Measurements from ENCODE around the gene ARHGEF7. TPM values are rescaled to one million over a fixed set of nuclear protein-coding genes. Genes with fewer than 3 reads are reported as not detected.

Gene ARHGEF7
- total RNA-seq, 2 experiments from 2014 or later = 39.5 to 51.3 TPM

DNA sequence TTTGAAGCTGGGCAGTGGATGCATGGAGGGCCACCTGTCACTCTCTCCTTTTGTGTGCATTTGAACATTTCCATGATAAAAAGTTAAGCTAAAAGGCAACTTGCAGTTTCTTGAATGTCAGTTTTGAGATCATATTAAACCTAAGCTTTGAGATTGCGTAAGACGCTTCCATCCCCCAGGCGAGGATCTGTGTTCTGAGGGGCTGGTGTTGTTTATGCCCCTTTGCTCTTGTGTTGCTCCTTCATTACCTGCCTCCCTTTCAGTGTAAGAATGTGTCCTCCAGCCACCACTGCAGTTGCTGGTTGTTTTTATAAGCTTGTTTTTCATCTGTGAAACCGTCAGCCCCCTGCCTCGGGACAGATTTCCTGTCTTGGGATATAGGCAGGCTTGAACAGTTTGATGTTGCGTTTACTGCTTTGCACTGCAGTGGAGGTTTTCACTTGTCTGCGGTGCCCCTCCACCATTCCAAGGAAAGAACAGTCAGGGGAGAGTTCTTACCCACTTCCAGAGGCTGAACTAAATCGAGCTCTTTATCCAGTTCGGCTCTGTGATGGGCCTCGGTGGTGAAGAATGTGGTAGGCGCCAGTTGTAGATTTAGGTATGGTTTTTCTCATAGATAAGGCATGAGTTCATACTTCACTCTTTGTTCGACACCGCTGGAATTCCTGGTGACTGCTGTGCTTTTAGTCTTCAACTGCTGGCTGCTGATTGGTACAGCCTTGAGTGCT lies 96.8 kb downstream of the ARHGEF7 start:
- Histone ChIP-seq H3K4me3 (ENCODE audit: low read depth, low read length, poor library complexity, severe bottlenecking) (no peak overlapping the region), H2AFZ (ENCODE audit: low read length) (no peak overlapping the region), H3K4me2 (ENCODE audit: low read length) (no peak overlapping the region), H3K27ac (ENCODE audit: low read depth, low read length, poor library complexity, severe bottlenecking) (no peak overlapping the region), H3K9me2 (ENCODE audit: insufficient read depth, low read length) (no peaks in the 10 kb centered on the region), H4K20me1 (ENCODE audit: insufficient read depth, low read length) (peaks cover 10% of the 10 kb centered on the region), H3K36me3 (ENCODE audit: insufficient read depth, low read length) (peaks cover 65% of the 10 kb centered on the region), H3K9me3 (ENCODE audit: low read length) (no peaks in the 10 kb centered on the region), H3K4me1 (ENCODE audit: insufficient read depth, low read length, poor library complexity, severe bottlenecking) (peaks cover 39% of the 10 kb centered on the region), H3K79me2 (ENCODE audit: insufficient read depth, low read depth, low read length) (peaks cover 95% of the 10 kb centered on the region)
- intact Hi-C loops (cut with micrococcal nuclease; ENCODE audit: unreplicated experiment) = no loop called here
- BruUV-seq (replicated peaks) = no TSS peak
- DNase-seq (ENCODE audit: low spot score) = no peak
- ChIA-PET CTCF (ENCODE audit: unreplicated experiment) (no interaction called here), POLR2A (interaction anchor here (0.7 to 1.6 kb wide), 3 partner anchors 8 to 54 kb away, joined by 3 to 5 read pairs (median 4); no protein-coding TSS in a partner anchor)
- TF ChIP-seq, protein P1, sequence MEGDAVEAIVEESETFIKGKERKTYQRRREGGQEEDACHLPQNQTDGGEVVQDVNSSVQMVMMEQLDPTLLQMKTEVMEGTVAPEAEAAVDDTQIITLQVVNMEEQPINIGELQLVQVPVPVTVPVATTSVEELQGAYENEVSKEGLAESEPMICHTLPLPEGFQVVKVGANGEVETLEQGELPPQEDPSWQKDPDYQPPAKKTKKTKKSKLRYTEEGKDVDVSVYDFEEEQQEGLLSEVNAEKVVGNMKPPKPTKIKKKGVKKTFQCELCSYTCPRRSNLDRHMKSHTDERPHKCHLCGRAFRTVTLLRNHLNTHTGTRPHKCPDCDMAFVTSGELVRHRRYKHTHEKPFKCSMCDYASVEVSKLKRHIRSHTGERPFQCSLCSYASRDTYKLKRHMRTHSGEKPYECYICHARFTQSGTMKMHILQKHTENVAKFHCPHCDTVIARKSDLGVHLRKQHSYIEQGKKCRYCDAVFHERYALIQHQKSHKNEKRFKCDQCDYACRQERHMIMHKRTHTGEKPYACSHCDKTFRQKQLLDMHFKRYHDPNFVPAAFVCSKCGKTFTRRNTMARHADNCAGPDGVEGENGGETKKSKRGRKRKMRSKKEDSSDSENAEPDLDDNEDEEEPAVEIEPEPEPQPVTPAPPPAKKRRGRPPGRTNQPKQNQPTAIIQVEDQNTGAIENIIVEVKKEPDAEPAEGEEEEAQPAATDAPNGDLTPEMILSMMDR (conservative IDR thresholded peaks at IDR 0.05; ENCODE audit: low read length) = no peak
- no peak for TF ChIP-seq EZH2phosphoT487 (IDR thresholded peaks at IDR 0.05; ENCODE audit: borderline replicate concordance, low read depth, low read length)

DNA sequence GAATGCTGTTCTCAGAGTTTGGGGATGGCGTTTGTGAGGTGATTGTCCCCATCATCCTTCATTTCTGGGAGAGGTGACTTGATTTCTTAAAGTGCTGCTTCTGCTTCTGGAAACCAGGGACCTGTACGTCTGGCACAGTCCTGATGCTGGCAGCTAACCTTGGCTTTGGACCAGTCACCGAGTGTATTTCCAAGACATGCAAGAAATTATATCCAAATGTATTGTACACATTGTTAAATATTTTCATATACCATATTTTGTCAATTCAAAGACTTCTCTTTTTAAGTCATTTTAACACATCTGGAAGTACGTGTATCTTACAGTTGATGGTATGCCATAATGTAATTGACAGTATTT lies 97.4 kb downstream of the ARHGEF7 start:
- TF ChIP-seq, protein P1 (conservative IDR thresholded peaks at IDR 0.05; ENCODE audit: low read length) = no peak
- no peak for TF ChIP-seq EZH2phosphoT487 (IDR thresholded peaks at IDR 0.05; ENCODE audit: borderline replicate concordance, low read depth, low read length)
- H3K4me1 ChIP-seq (ENCODE audit: insufficient read depth, low read length, poor library complexity, severe bottlenecking) = peaks cover 34% of the 10 kb centered on the region
- intact Hi-C loops (cut with micrococcal nuclease; ENCODE audit: unreplicated experiment) = no loop called here
- ChIA-PET CTCF (ENCODE audit: unreplicated experiment) (no interaction called here), POLR2A (interaction anchor here (0.7 kb wide), 1 partner anchor 48 kb away, joined by 3 read pairs; no protein-coding TSS in a partner anchor)
- H4K20me1 ChIP-seq (ENCODE audit: insufficient read depth, low read length) = peaks cover 14% of the 10 kb centered on the region
- peaks cover 95% of the 10 kb centered on the region for H3K79me2 ChIP-seq (ENCODE audit: insufficient read depth, low read depth, low read length)
- no TSS peak for BruUV-seq (replicated peaks)
- H3K27ac ChIP-seq (ENCODE audit: low read depth, low read length, poor library complexity, severe bottlenecking) = no peak overlapping the region
- no peak overlapping the region for H3K4me3 ChIP-seq (ENCODE audit: low read depth, low read length, poor library complexity, severe bottlenecking)
- H3K9me3 ChIP-seq (ENCODE audit: low read length) = no peaks in the 10 kb centered on the region
- H3K9me2 ChIP-seq (ENCODE audit: insufficient read depth, low read length) = no peaks in the 10 kb centered on the region
- no peak overlapping the region for H3K4me2 ChIP-seq (ENCODE audit: low read length)
- H2AFZ ChIP-seq (ENCODE audit: low read length) = no peak overlapping the region
- peaks cover 64% of the 10 kb centered on the region for H3K36me3 ChIP-seq (ENCODE audit: insufficient read depth, low read length)
- DNase-seq (ENCODE audit: low spot score) = no peak
